CD4-positive, CD25-positive, alpha-beta regulatory T cell (primary cell): Measurements from ENCODE around the gene MAPK1IP1L. TPM values are rescaled to one million over a fixed set of nuclear protein-coding genes. Genes with fewer than 3 reads are reported as not detected.

Experiments used
- ATAC-seq, 2 donors: fragments of 150-1000 bp; cut with Tn5 transposase; one replicate each; pipeline ENCODE4 v1.10.0; 2021; ENCODE audit warnings: low read depth in 2 of 2, moderate number of reproducible peaks in 2 of 2, moderate library complexity in 1 of 2
- DNase-seq, 3 donors: peaks; one replicate each; pipeline versions ENCODE4 v3.0.0 to v3.0.0-alpha.2; 2012 to 2022; ENCODE audit warnings: mixed read lengths in 1 of 3
- H3K27ac ChIP-seq: one replicate; pipeline ENCODE4 v1.7.0; 2013; ENCODE audit warnings: mild to moderate bottlenecking, low read length; ENCODE audit not compliant: insufficient read depth, poor library complexity, severe bottlenecking
- H3K27me3 ChIP-seq: one replicate; pipeline ENCODE4 v1.7.0; 2013; ENCODE audit warnings: low read length; ENCODE audit not compliant: control insufficient read depth, insufficient read depth
- H3K36me3 ChIP-seq: one replicate; pipeline ENCODE4 v1.7.0; 2013; ENCODE audit warnings: mild to moderate bottlenecking, low read length, moderate library complexity; ENCODE audit not compliant: control insufficient read depth, insufficient read depth
- H3K4me1 ChIP-seq: 2 replicates; pipeline ENCODE4 v1.7.0; 2013; ENCODE audit warnings: mild to moderate bottlenecking, low read length; ENCODE audit not compliant: insufficient read depth, control insufficient read depth, poor library complexity, severe bottlenecking
- H3K4me3 ChIP-seq: one replicate; pipeline ENCODE4 v1.7.0; 2013; ENCODE audit warnings: low read depth, mild to moderate bottlenecking, low read length, moderate library complexity
- H3K9me3 ChIP-seq, 2 experiments: 1 replicate in 1 of 2; 2 replicates in 1 of 2; pipeline ENCODE4 v1.7.0; 2013; ENCODE audit warnings: low read length in 2 of 2, mild to moderate bottlenecking in 1 of 2, moderate library complexity in 1 of 2; ENCODE audit not compliant: control insufficient read depth in 2 of 2
- H3K27ac Mint-ChIP-seq, 3 donors: one replicate each; pipeline ENCODE4 v1.8.0; 2020 to 2022; ENCODE audit warnings: mild to moderate bottlenecking in 3 of 3, mixed read lengths in 3 of 3, moderate library complexity in 2 of 3
- H3K27me3 Mint-ChIP-seq: one replicate; pipeline ENCODE4 v1.8.0; 2022; ENCODE audit warnings: mild to moderate bottlenecking, mixed read lengths
- H3K36me3 Mint-ChIP-seq: one replicate; pipeline ENCODE4 v1.8.0; 2020; ENCODE audit warnings: mixed read lengths
- H3K4me1 Mint-ChIP-seq, 4 donors: one replicate each; pipeline ENCODE4 v1.8.0; 2020 to 2022; ENCODE audit warnings: mixed read lengths in 4 of 4, mild to moderate bottlenecking in 1 of 4
- H3K4me3 Mint-ChIP-seq, 4 donors: one replicate each; pipeline ENCODE4 v1.8.0; 2020 to 2022; ENCODE audit warnings: mild to moderate bottlenecking in 4 of 4, mixed read lengths in 4 of 4, moderate library complexity in 3 of 4
- H3K9me3 Mint-ChIP-seq, 7 donors: one replicate each; pipeline ENCODE4 v1.8.0; 2020 to 2022; ENCODE audit warnings: mixed read lengths in 7 of 7, mild to moderate bottlenecking in 3 of 7, moderate library complexity in 2 of 7
- polyA plus RNA-seq, 4 donors: library from polyadenylated mRNA; unstranded; fragments of 300-500 nt; fragmentation: Illumina TruSeq; gene quantifications; one replicate each; pipeline ENCODE4 v1.2.3, GENCODE V29; 2021
- total RNA-seq: library from RNA; stranded (reverse); gene quantifications from one replicate; pipeline ENCODE4 v1.2.3, GENCODE V29; 2022

Gene MAPK1IP1L
- total and polyA plus RNA-seq, 5 donors from 2014 or later = 97.1 to 193 (median 102) TPM

DNA sequence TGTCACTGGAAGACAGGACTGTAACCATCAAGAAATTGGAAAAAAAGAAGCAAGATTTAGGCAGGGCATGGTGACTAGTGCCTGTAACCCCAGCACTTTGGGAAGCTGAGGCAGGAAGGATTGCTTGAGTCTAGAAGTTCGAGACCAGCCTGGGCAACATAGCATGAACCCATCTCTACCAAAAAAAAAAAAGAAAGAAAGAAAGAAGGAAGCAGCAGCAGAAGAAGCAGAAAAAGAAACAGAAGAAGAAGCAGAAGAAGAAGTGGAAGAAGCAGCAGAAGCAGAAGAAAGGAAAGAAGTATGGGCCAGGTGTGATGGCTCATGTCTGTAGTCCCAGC is 47.1 kb downstream of the MAPK1IP1L start:
- Mint-ChIP-seq H3K27me3 (no peaks in the 10 kb centered on the region), H3K9me3 (no peaks in the 10 kb centered on the region), H3K4me3 (peak overlapping the region; percentile 0 to 80 (median 54)), H3K4me1 (peaks cover 30 to 61% (median 46%) of the 10 kb centered on the region in 4 donors), H3K36me3 (no peaks in the 10 kb centered on the region), H3K27ac (peak overlapping the region; percentile 90 to 98 (median 92))
- peaks cover 41% of the 10 kb centered on the region for H3K4me1 ChIP-seq
- no peaks in the 10 kb centered on the region for H3K36me3 ChIP-seq
- ATAC-seq (no peak), DNase-seq (no peak)
- H3K9me3 ChIP-seq = no peaks in the 10 kb centered on the region
- peak overlapping the region; percentile 81 for H3K4me3 ChIP-seq
- H3K27me3 ChIP-seq = no peaks in the 10 kb centered on the region
- peak overlapping the region; percentile 73 for H3K27ac ChIP-seq

DNA sequence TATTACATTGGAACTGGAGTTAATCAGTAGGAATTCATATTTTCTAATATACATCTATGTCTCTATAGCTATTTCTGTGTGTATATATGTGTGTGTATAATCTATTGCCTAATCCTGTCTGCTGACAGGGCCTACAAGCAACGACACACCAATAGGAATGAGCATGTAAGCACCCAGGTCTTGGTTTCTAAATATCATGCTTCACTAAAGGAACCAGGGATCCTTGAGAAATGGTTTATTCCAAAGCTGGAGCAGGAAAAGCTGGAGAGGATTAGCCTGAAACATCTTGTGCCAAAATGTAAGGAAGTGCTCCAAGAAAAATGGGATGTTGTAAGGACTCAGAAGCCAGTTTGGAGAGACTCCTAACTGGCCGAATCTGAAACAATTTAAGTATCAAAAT is 48.3 kb downstream of the MAPK1IP1L start:
- Mint-ChIP-seq H3K36me3 (peaks cover 4% of the 10 kb centered on the region), H3K4me3 (no peak overlapping the region), H3K4me1 (peaks cover 38 to 71% (median 57%) of the 10 kb centered on the region in 4 donors), H3K27me3 (no peaks in the 10 kb centered on the region), H3K9me3 (peaks cover 0 to 8% (median 3%) of the 10 kb centered on the region in 7 donors), H3K27ac (peak overlapping the region in 2 of 3 donors; percentile 65 to 84)
- Histone ChIP-seq H3K36me3 (no peaks in the 10 kb centered on the region), H3K4me1 (peaks cover 53% of the 10 kb centered on the region), H3K27me3 (no peaks in the 10 kb centered on the region), H3K27ac (no peak overlapping the region), H3K4me3 (no peak overlapping the region), H3K9me3 (peaks cover 2 to 5% of the 10 kb centered on the region in 2 experiments)
- DNase-seq (no peak), ATAC-seq (no peak)

DNA sequence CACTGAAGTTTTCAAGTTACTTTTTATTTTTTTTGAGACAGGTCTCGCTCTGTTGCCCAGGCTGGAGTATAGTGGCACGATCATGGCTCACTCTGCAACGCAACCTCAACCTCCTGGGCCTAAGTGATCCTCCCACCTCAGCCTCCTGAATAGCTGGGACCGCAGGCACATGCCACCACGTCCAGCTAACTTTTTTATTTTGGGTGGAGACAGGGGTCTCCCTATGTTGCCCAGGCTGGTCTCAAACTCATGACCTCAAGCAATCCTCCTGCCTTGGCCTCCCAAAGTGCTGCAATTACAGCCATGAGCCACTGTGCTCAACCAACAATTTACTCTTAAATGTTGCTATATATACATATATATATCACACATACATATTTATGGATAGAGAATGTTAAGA is 50.3 kb downstream of the MAPK1IP1L start:
- no peaks in the 10 kb centered on the region for H3K27me3 Mint-ChIP-seq
- H3K4me1 Mint-ChIP-seq = peaks cover 38 to 77% (median 61%) of the 10 kb centered on the region in 4 donors
- no peak for DNase-seq
- peaks cover 0 to 8% (median 3%) of the 10 kb centered on the region in 7 donors for H3K9me3 Mint-ChIP-seq
- Histone ChIP-seq H3K27me3 (no peaks in the 10 kb centered on the region), H3K4me1 (peaks cover 53% of the 10 kb centered on the region), H3K9me3 (peaks cover 2 to 5% of the 10 kb centered on the region in 2 experiments), H3K27ac (peak overlapping the region; percentile 86), H3K36me3 (no peaks in the 10 kb centered on the region), H3K4me3 (no peak overlapping the region)
- peak overlapping the region in 1 of 4 donors; percentile 81 for H3K4me3 Mint-ChIP-seq
- peaks cover 4% of the 10 kb centered on the region for H3K36me3 Mint-ChIP-seq
- no peak for ATAC-seq
- H3K27ac Mint-ChIP-seq = peak overlapping the region; percentile 98 to 99 (median 98)

DNA sequence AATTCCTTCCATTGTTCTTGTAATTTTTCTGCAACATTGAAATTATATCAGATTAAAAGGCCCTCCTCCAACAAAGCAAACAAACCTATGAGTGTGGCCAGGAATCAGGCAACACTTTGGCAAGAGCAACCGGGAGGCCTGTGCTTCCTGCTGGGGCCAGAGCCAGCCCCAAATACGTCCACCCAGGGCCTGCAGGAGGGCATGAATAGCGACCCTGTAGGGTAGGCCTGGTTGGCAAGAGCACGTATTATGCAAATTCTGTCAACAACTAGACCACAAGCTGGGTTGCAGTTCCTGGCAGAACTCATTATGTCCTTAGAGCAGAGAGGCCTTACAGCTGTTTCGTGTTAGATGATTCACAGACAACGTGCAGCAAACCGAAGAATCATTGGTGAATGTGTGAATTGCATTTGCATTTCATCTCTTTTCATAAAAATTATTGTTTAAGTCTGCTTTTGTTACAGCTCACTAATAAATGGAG is 50.7 kb downstream of the MAPK1IP1L start:
- Histone ChIP-seq H3K36me3 (no peaks in the 10 kb centered on the region), H3K4me3 (peak overlapping the region; percentile 61), H3K9me3 (peaks cover 2 to 5% of the 10 kb centered on the region in 2 experiments), H3K27me3 (no peaks in the 10 kb centered on the region), H3K27ac (peak overlapping the region; percentile 86), H3K4me1 (peaks cover 54% of the 10 kb centered on the region)
- peak overlapping the region; percentile 98 to 99 (median 98) for H3K27ac Mint-ChIP-seq
- H3K4me1 Mint-ChIP-seq = peaks cover 33 to 72% (median 58%) of the 10 kb centered on the region in 4 donors
- DNase-seq = peak; percentile 35 to 92 (median 62)
- H3K27me3 Mint-ChIP-seq = no peaks in the 10 kb centered on the region
- ATAC-seq = peak; percentile 76 to 82
- H3K4me3 Mint-ChIP-seq = peak overlapping the region; percentile 74 to 93 (median 78)
- H3K36me3 Mint-ChIP-seq = peaks cover 4% of the 10 kb centered on the region
- H3K9me3 Mint-ChIP-seq = peaks cover 0 to 8% (median 3%) of the 10 kb centered on the region in 7 donors

DNA sequence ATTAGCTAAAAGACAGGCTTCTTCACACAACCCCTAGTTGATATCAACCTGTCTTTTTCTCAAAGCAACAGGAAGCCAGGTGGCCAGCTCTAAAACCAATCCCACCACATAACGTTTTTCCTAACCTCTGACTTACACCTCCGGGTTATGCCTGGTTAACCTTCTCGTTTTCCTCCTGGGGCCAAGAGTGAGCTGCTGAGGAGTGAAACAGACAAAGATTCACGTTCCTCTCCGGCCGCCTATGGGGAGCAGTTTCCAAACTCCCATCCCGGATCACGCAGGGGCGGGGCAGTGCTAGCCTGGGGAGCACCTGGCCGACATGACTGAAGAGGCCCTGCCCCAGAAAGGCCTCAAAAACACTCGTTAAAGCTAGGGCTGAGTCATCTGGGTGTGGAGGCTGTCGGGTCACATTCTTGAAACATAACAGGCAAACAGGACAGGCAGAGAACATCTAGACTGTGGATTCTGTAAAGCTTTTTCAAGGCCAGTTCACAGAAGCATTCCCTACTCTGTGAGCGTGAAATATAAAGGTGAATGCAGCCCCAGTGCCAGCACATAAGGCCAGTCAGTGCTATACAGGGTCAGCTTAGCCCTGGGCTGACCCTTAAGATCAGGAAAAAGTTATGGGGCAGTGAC is 51.7 kb downstream of the MAPK1IP1L start:
- H3K36me3 Mint-ChIP-seq = peaks cover 4% of the 10 kb centered on the region
- H3K27ac Mint-ChIP-seq = peak overlapping the region; percentile 98 to 99 (median 98)
- ATAC-seq (peak; percentile 73 to 75), DNase-seq (peak; percentile 43 to 95 (median 64))
- peak overlapping the region; percentile 74 to 93 (median 78) for H3K4me3 Mint-ChIP-seq
- Histone ChIP-seq H3K9me3 (peaks cover 2 to 5% of the 10 kb centered on the region in 2 experiments), H3K27me3 (no peaks in the 10 kb centered on the region), H3K4me1 (peaks cover 54% of the 10 kb centered on the region), H3K36me3 (no peaks in the 10 kb centered on the region), H3K27ac (peak overlapping the region; percentile 86), H3K4me3 (peak overlapping the region; percentile 61)
- H3K4me1 Mint-ChIP-seq = peaks cover 39 to 71% (median 57%) of the 10 kb centered on the region in 4 donors
- no peaks in the 10 kb centered on the region for H3K27me3 Mint-ChIP-seq
- peaks cover 0 to 8% (median 3%) of the 10 kb centered on the region in 7 donors for H3K9me3 Mint-ChIP-seq

DNA sequence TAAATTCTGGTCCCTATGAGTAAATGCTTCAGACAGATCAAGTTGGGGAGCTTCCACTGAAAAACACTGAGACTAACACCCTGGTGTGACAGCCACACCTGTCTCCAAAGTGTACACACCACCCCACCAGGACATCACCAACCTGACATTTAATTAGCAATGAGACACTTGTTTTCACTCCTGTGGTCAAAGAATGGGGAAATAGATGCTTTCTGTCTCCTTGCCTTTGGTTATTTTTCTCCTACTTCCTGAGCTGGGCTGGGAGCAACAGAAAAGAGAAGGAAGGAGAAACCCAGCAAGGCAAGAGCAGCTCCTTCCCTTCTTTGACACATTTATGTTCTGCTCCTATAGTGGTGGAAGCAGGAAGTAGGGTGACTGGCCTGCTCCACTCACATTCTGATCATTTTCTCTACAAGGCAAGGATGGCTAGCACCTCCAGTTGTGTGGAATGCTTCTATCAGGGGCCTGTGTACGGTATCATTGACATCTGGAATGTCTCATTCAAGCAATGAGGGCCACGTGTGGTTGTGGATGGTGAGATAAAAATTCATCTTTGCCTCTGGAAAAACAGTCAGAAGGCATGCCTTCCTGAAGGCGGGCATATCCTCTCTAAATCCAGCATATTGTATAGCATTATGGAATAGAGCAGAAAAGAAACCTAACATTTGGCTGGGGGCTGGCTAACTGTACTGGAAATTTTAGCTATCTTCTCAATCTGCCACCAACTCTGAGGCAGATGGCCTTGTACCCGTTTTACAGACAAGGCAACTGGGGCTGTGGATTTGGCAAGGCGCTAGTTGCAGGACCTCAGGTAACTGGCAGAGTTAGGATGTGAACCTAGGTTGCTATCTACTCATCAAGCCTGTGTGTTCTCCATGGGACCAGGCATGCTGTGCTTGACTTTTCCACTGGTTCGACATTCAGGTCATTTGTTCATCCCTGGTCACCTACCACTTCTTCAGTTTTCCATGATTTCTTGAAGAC is 52.8 kb downstream of the MAPK1IP1L start:
- Mint-ChIP-seq H3K27me3 (no peaks in the 10 kb centered on the region), H3K4me1 (peaks cover 37 to 67% (median 54%) of the 10 kb centered on the region in 4 donors), H3K4me3 (peak overlapping the region in 3 of 4 donors; percentile 49 to 76 (median 52)), H3K36me3 (peaks cover 4% of the 10 kb centered on the region), H3K9me3 (peaks cover 0 to 8% (median 3%) of the 10 kb centered on the region in 7 donors), H3K27ac (peak overlapping the region; percentile 98 to 99 (median 98))
- DNase-seq = peak in 1 of 3 donors; percentile 57
- Histone ChIP-seq H3K27me3 (no peaks in the 10 kb centered on the region), H3K27ac (peak overlapping the region; percentile 86), H3K9me3 (peaks cover 2 to 5% of the 10 kb centered on the region in 2 experiments), H3K36me3 (no peaks in the 10 kb centered on the region), H3K4me1 (peaks cover 53% of the 10 kb centered on the region), H3K4me3 (peak overlapping the region; percentile 61)
- ATAC-seq = no peak

DNA sequence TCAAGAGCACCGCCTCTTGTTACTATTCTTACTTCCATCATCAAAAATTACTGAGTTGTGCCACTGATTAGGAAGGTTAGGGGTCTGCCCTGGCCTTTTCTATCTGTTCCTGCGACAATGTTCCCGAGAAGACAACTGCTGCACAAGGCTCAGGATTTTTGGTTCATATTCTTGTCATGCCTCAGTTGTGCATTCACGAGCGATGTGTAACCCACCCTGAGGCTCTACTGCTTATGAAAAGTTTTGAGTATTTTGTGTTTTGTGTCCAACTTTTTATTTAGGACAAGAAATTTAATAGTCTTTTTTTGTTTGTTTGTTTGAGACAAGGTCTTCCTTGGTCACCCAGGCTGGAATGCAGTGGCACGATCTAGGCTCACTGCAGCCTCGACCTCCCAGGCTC is 54.5 kb downstream of the MAPK1IP1L start:
- Histone ChIP-seq H3K36me3 (no peaks in the 10 kb centered on the region), H3K9me3 (peaks cover 2 to 5% of the 10 kb centered on the region in 2 experiments), H3K4me1 (peaks cover 52% of the 10 kb centered on the region), H3K27me3 (no peaks in the 10 kb centered on the region), H3K27ac (no peak overlapping the region), H3K4me3 (no peak overlapping the region)
- ATAC-seq (no peak), DNase-seq (no peak)
- Mint-ChIP-seq H3K4me1 (peaks cover 32 to 53% (median 45%) of the 10 kb centered on the region in 4 donors), H3K9me3 (peaks cover 0 to 8% (median 3%) of the 10 kb centered on the region in 7 donors), H3K36me3 (peaks cover 4% of the 10 kb centered on the region), H3K27me3 (no peaks in the 10 kb centered on the region), H3K4me3 (peak overlapping the region in 1 of 4 donors; percentile 69), H3K27ac (peak overlapping the region in 2 of 3 donors; percentile 82 to 94)
